Measurements from ENCODE around the gene TRAF3IP3.

The TRAF3IP3 gene

DNA sequence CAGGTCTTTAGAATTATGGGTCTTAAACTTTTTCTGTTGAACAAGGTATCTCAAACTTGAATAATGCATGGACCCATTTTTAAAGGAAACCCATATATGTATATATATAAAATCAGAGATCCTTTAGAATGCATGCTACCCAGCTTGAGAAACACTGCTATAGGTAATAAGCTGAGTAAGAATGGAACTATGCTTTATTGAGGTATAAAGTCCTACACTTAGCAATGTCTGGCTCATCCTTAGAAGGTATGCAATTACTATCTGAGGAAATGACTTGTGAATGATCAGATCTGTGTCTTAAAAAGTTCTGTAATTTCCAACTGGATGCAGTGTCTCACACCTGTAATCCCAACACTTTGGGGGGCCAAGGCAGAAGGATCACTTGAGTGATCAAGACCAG, 11.2 kb downstream of the TRAF3IP3 start:
- in situ Hi-C loops (cut with MboI; ENCODE audit: low sequenced_read_pairs), result no loop called here

DNA sequence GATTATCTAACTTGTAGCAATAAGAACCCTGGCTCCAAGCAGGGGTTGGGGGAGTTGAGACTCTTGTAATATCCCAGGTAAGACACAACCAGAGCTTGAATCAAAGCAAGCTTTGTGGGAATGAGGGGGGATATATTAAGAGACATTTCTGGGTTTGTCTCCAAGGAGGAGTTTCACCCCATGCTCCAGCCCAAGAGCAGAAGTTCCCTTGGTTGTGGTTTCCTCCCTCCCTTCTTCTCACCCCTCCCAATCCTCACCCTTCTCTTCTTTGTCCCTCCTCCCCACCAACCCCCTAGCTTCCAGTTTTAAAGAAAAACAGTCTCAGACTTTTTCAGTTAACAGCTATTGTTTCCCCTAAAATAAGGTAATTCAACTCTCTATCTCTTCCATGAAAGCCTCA, 11.9 kb downstream of the TRAF3IP3 start:
- in situ Hi-C loops (cut with MboI; ENCODE audit: low sequenced_read_pairs), result no loop called here

DNA sequence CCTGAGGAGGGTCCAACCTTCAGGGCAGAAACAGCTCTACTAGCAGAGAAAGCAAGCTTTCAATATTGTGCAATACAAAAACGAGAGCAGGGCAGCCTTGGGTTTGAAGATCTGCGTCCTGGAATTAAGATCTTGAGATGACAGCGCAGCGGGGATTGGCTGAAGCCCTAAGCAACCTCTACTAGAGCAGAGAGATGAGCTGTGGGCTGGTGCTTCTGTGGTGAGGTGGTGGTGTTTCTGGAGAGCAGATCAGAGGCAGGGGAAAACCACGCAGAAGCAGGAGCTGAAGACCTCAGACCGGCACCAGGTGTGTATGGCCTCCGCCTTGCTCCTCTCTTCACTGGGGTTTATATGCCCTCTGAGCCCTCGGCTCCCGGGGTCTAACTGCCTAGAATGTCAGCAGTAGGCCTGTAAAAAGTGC, 12.5 kb downstream of the TRAF3IP3 start:
- in situ Hi-C loops (cut with MboI; ENCODE audit: low sequenced_read_pairs), result no loop called here

DNA sequence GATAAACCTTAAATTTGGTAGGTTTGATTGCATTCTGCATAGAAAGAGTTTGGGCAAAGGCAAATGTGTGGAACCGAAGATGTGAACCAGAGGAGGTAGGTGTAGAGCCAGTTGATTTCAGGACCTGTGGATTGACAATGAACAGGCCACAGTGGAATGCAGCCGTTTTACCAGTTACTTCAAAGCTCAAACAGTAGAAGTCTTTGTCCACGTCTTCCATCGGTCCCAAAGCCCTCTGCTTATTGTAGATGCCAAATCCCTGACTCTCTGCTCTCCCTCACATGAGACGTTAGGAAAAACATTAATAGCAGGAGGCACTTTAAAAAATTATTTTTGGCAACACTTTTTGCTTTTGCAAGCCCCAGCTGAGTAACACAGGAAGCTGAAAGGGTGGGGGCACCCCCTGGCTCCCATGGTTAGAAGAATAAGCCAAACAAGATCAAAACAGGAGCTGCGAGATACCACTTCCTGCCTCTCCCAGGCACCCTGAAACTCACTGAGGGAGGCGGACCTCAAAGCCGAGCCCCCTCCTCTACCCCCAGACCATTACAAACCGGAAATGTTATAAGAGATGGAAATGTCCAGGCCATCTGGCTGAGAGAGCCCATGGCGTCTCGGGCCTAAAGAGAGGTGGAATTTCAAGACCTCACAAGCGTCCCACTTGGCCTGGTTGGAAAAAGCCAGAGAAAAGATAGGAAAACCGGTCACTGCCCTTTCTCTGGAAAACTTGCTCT, 13.5 kb downstream of the TRAF3IP3 start:
- in situ Hi-C loops (cut with MboI; ENCODE audit: low sequenced_read_pairs), result no loop called here

DNA sequence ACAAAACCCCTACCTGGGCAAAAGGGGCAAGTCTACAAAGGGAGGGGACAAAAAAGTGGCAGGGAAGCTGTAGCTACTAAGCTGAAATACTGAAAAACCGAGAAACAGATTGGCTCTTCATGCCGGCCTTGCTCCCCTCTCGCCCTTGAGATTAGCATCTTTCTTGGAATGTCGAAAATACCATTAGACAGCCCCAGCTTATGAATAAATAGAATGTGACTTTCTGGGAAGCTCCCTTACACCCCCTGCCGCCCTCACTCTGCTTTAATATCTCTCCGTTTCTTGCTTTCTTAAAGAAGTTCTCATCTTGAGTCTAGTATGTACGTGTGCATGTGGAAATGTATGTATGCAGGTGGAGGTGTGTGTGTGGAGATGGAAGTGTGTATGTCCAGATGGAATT, 14.1 kb downstream of the TRAF3IP3 start:
- in situ Hi-C loops (cut with MboI; ENCODE audit: low sequenced_read_pairs), result no loop called here

DNA sequence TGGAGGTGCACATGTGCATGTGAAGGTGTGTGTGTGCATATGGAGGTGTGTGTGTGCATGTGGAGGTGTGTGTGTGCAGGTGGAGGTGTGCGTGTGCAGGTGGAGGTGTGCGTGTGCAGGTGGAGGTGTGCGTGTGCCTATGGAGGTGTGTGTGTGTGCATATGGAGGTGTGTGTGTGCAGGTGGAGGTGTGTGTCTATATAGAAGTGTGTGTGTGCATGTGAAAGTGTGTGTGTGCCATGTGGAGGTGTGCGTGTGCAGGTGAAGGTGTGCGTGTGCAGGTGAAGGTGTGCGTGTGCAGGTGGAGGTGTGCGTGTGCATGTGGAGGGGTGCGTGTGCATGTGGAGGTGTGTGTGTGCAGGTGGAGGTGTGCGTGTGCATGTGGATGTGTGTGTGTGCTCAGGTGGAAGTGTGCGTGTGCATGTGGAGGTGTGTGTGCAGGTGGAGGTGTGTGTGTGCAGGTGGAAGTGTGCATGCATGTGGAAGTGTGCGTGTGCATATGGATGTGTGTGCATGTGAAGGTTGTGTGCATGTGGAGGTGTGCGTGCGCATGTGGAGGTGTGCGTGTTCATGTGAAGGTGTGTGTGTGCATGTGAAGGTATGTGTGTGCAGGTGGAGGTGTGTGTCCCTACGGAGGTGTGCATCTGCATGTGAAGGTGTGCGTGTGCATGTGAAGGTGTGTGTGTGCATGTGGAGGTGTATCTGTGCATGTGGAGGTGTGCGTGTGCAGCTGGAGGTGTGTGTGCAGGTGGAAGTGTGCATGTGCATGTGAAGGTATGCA, 15.0 kb downstream of the TRAF3IP3 start:
- in situ Hi-C loops (cut with MboI; ENCODE audit: low sequenced_read_pairs), result no loop called here

DNA sequence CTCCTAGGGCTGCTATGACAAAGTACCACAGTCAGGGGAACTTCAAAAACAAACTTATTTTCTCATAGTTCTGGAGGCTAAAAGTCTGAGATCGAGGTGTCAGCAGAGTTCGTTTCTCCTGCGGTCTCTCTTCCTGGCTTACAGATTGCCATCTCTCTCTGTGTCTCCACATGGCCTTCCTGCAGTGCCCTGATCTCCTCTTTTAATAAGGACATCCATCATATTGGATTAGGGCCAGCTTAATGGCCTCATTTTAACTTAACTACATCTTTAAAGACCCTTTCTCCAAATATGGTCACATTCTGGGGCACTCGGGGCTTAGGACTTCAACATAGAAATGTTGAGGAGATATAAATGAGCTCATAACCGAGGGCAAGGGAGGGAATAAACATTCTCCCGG, 16.3 kb downstream of the TRAF3IP3 start:
- in situ Hi-C loops (cut with MboI; ENCODE audit: low sequenced_read_pairs), result no loop called here

DNA sequence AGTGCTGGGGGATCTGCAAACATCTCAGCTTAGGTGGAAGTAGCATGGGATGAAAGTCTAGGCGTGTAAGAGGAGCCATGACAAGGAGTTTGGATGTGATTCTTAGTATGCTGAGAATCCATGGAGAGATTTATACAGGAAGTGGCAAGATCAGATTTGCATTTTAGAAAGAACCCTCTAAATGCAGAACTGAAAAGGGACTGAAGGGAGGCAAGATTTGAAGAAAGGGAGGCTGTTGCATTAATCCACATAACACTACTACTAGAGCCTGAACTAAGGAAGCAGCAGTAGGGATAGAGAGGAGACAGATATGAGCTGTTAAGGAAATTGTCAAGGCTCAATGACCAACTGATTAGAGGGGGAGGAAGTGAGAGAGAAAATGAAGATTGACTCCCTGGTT, 18.7 kb downstream of the TRAF3IP3 start:
- in situ Hi-C loops (cut with MboI; ENCODE audit: low sequenced_read_pairs), result no loop called here

DNA sequence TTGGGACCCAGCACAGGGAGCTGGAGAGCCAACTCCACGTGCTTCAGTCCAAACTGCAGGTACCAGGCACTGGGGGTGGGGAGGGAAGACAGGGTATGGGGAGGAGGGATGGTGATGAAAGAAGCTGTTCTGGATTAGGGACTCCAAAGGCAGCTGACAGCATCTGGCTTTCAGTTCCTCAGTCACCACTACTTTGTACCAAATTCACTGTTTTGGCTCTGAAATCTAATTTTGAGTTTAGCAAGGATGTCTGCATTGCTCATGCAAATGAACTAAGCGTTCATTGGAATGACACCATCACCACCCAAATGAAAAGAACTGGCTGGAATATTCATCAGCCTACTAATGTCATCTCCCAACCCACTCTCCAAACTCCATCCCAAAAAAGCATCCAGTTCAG, 19.8 kb downstream of the TRAF3IP3 start:
- in situ Hi-C loops (cut with MboI; ENCODE audit: low sequenced_read_pairs), result no loop called here

DNA sequence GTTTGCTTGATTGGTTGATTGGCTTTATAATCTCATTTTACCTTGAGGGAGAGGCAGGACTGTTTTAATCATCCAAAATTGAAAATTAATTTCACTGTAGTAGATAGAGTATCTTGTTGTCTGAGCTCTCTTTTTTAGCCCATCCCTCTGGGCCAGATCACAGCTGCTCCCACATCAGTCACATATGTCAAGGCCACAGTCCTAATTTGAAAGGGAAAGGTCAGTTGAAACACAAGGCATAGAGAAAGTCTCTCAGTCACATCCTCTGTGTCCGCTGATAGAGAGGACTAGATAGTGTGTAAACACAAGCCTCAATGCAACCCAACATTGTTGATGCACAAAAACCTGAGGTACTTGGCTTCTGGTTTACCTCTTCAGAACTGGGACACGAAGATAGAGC, 21.7 kb downstream of the TRAF3IP3 start:
- in situ Hi-C loops (cut with MboI; ENCODE audit: low sequenced_read_pairs), result no loop called here

DNA sequence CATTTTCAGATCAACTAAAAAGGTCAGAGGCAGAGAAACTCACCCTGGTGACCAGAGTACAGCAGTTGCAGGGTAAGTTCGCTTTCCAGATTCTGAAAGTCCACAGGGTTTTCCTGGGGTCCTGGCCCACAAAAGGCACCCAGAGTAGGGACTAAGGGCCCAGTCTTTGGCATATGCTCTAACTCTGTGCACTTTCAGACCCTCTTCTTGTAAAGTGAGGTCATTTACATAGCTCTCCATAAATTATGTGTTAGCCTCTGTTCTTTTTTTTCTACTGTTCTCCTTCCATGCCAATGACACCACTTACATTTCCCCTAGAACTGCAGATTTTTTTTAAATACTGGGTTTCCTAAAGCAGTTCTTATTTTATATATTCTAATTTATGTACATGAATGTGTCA, 22.2 kb downstream of the TRAF3IP3 start:
- in situ Hi-C loops (cut with MboI; ENCODE audit: low sequenced_read_pairs), result no loop called here

DNA sequence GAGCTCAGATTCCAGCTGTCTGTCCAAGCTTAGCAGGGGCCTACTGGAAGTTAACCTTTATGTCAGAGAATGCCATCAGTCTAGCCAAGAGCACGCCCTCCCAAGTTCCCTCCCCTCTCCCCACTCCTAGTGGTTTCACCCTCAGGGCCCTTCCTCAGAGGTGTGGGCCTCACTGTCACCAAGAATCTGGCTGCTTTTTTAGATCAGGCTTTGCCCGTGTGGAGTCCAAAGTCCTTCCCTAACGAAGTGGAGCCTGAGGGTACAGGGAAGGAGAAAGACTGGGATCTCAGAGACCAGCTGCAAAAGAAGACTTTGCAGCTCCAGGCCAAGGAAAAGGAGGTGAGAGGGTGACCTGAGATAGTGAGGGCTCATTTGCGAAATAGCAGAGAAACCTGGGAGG, 24.4 kb downstream of the TRAF3IP3 start:
- in situ Hi-C loops (cut with MboI; ENCODE audit: low sequenced_read_pairs), result no loop called here

DNA sequence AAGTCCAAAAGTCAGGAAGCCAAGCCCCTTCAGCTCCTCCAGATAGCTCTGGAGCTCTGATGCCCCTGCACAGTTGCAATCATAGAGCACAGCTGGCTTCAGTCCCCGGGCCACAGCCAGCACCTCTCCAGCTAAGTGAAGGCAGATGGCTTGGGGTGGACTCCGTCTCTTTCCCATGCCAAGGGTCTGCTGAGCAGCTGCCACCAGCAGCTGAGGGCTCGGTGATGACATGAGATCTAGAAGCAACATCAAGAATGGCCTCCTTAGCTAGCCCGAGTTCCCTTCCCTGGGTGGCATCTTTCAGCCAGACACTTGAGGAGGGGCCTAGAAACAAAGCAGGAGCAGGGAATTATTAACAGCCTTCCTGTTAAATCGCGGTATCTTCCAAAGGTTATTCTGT, 27.5 kb downstream of the TRAF3IP3 start:
- in situ Hi-C loops (cut with MboI; ENCODE audit: low sequenced_read_pairs), result no loop called here

DNA sequence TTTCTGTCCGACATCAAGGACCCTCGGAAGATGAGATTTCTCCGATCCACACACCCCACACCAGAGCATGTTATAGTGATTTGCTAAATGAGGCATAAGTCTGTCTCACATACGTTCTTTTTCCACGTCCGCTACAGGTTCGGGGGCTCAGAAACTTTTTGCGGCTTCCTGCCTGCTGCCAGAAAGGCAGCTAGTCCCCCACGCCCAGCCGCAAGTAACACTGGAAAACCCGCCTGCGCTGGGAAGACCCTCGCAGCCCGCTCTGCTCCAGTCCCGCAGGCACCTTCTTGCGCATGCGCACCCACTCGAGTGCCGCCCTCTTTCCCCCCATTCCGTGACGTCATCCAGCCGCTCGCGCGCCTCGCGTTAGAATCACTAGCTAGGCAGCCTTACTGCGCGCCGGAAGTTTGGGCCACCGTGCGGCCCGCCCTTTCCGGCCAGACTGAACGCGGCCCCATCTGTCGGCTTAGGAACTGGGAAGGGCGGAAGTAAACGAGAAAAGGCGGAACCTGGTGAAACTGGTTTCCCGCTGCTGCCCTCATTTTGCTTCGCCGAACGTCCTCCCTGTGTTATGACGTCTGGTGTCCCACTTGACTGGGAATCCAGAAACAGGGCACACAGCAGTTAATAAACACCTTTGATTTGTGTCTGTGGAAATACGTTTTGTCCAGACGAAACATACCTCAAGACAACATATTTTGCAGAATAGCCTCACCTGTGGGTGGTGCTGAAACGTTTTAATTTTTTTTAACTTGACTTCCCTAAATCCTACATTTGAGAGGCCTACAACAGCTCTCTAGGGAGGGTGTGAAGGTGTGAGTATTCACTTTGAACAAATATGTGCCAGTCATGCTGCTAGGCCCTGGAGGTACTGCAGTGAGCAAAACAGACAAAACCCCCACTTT, 28.7 kb downstream of the TRAF3IP3 start, which contains the start of gene C1orf74:
TSS of gene C1orf74 (minus strand) at position 295 of the 905 bp plus-strand sequence. CDS start 925 bp downstream, outside the sequence.
- in situ Hi-C loops (cut with MboI; ENCODE audit: low sequenced_read_pairs), result no loop called here

DNA sequence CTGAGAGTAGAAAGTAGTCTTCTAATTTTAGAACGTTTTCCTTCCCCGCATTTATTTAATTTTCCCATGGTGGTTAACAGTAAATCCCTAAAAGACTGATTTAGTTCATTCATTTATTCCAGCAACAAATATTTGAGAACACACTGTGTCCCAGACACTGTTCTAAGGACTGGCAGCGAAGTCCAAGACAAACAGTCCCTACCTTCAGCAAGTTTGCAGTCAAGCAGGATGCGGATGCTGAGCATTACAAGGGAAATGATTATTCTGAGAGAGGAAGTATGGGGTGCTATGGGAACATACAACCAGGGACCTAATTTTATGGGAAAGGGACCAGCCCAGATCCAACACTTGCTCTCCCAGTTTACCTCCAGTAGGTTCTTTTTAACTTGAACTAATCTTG, 29.7 kb downstream of the TRAF3IP3 start:
- in situ Hi-C loops (cut with MboI; ENCODE audit: low sequenced_read_pairs), result no loop called here

DNA sequence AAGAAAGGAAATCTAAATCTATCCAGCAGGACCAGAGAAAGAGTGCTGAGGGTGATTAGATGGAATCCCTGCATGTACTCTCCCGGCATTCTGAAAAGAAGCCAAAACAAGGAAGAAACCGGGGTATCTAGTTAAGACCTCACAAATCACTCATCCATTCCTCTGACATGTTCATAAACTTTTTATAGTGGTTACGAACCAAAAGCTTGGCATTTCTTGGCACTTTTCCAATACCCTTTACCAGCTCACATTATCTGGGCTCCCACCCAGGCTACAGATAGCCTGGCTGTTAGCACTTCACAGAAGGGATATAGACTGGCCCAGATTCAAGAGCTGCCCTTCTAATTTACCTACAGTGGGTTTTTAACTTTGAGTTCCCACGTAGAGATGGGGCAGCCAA, 30.3 kb downstream of the TRAF3IP3 start:
- in situ Hi-C loops (cut with MboI; ENCODE audit: low sequenced_read_pairs), result no loop called here

DNA sequence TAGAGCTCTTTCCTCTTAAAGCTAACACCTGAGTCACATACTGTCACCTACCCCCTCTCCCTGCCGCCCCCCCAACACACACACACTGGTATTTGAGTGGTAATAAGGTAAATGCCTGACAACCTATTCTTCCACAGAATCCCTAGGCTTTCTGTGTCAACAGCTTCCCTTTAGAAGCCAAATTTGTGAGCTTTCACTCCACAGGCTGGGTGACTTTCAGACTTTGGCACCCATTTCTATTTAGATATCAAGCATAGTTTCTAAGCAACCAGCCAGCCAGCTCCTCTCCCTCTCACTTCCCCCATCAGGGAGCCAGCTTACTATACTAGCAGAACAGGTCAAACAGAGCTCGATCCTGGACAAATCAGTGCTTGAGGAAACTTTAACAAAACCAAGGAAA, 31.7 kb downstream of the TRAF3IP3 start:
- in situ Hi-C loops (cut with MboI; ENCODE audit: low sequenced_read_pairs), result no loop called here

DNA sequence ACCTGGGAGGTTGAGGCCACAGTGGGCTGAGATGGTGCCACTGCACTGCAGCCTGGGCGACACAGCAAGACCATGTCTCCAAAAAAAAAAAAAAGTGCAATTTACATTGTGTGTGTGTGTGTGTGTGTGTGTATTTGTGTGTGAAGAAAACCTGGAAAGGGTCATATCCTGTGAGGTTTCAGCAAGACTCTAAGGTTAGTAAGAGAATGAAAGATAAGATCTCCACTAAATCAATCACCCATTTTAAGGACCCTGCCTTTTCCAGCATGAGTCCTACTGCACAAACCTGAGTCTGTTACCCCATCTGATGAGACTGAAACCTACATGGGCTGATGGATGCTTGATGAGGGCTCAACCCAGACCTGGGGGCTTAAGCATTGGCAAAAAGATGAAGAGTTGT, 33.4 kb downstream of the TRAF3IP3 start:
- in situ Hi-C loops (cut with MboI; ENCODE audit: low sequenced_read_pairs), result no loop called here

DNA sequence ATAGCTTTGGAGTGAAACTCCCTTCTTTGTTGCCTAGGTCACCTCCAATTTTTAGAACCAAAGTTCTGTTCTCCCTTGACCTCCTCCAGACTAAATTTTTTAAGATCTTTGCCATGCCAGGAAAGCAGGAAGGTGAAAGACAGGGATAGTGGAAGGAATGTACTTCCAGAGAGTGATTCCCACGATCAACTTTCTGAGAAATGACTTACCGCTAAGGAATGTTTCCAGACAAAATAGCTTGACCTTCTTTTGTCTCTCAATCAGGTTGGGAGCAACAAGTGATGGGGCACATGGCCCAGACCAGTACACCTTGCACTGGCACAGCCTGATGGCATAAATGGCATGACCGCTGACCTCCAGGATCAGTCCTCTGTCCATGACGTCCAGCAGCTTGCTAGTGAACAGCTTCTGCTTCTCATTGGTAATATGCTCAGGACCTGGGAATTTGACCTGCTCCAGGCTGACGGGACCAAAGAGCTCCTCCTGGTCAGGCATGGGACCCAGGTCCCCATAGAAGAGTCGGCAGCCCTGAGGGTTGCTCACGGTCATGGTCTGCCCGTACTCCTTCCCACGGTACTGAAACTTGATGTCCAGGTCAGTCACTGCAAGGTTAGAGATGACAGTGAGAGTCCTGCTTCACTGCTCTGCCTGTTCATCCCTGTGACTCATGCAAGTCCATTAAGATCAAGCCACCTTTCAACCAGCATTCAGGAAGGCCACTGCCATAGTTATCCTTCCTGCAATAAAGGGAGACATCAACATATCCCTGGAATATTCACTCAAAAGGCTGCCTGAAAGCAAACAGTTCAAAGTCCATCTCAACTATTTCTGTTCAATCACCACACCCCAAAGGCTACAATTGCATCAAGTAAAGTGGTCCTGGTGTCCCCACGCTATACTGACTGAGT, 34.7 kb downstream of the TRAF3IP3 start:
- in situ Hi-C loops (cut with MboI; ENCODE audit: low sequenced_read_pairs), result no loop called here

DNA sequence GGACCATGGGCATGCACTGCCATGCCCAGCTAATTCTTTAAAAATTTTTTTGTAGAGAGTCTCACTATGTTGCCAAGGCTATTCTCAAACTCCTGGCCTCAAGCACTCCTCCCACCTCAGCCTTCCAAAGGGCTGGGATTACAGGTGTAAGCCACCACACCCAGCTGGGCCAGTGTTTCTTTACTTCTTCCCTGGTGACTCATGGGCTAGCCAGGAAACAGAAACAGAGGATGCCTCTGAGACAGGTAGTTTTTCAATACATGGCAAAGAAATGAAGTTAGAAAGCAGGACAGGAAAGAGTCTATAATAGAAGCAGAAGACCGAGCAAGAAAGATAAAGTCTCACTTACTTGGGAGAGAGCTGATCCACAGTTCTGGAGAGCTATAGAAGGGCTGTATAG, 36.1 kb downstream of the TRAF3IP3 start:
- in situ Hi-C loops (cut with MboI; ENCODE audit: low sequenced_read_pairs), result no loop called here

Measured in HL-60/S4 treated with phorbol 12-myristate 13-acetate at 8.2 ng/mL for 4 days and 3 days (cell line).